OCI-LY3 (cell line): Measurements from ENCODE around the gene GJC2.

Experiments
- H2AFZ ChIP-seq: fragments of 200-600, 300-600 bp; shearing (Covaris generic); 2 replicates; pipeline ENCODE4 v1.6.0; 2014; ENCODE audit warnings: antibody characterized with exemption, low read depth, low read length
- H3K27ac ChIP-seq: fragments of 200-600, 300-600 bp; sonication (generic); 2 replicates; pipeline ENCODE4 v1.5.1; 2014; ENCODE audit warnings: mild to moderate bottlenecking, low read length, moderate library complexity, mixed read lengths
- H3K27me3 ChIP-seq: fragments of 200-600, 300-600 bp; sonication (generic); 2 replicates; pipeline ENCODE4 v1.6.1; 2014; ENCODE audit warnings: low read depth, low read length, mixed read lengths
- H3K36me3 ChIP-seq: fragments of 200-600, 300-600 bp; sonication (generic); replicated peaks from 2 replicates; pipeline ENCODE3; 2014; ENCODE audit warnings: low read depth, low read length, mixed read lengths
- H3K4me1 ChIP-seq: fragments of 300-600, 200-600 bp; sonication (generic); 2 replicates; pipeline ENCODE4 v1.6.1; 2014; ENCODE audit warnings: low read length, mixed read lengths
- H3K4me2 ChIP-seq: fragments of 200-600, 300-600 bp; sonication (generic); 2 replicates; pipeline ENCODE4 v1.6.1; 2014; ENCODE audit warnings: low read length, mixed read lengths
- H3K4me3 ChIP-seq: fragments of 300-600, 200-600 bp; sonication (generic); 2 replicates; pipeline ENCODE4 v1.5.1; 2014; ENCODE audit warnings: antibody characterized with exemption, mild to moderate bottlenecking, low read length, moderate library complexity
- H3K79me2 ChIP-seq: fragments of 300-600, 200-600 bp; shearing (Covaris generic); 2 replicates; pipeline ENCODE4 v1.6.1; 2014; ENCODE audit warnings: mild to moderate bottlenecking, low read length, mixed read lengths
- H3K9ac ChIP-seq: fragments of 300-600, 200-600 bp; shearing (Covaris generic); 2 replicates; pipeline ENCODE4 v1.6.0; 2014; ENCODE audit warnings: mild to moderate bottlenecking, low read length, moderate library complexity
- H3K9me3 ChIP-seq: fragments of 200-600, 300-600 bp; shearing (Covaris generic); 2 replicates; pipeline ENCODE4 v1.6.1; 2014; ENCODE audit warnings: low read length, mixed read lengths; ENCODE audit not compliant: insufficient read depth
- H4K20me1 ChIP-seq: fragments of 200-600, 300-600 bp; sonication (generic); 2 replicates; pipeline ENCODE4 v1.6.1; 2016; ENCODE audit warnings: low read length, mixed read lengths; ENCODE audit not compliant: insufficient read depth
- CTCF ChIP-seq: fragments of 200-600, 300-600 bp; sonication (generic); IDR thresholded peaks from 2 replicates; pipeline ENCODE4 v1.5.1; 2014; ENCODE audit warnings: antibody characterized with exemption, low read length, low read depth
- EZH2phosphoT487 ChIP-seq: fragments of 200-600 bp; shearing (Covaris generic); IDR thresholded peaks from 2 replicates; pipeline ENCODE4 v1.6.1; 2018; ENCODE audit warnings: antibody characterized with exemption, mixed run types, low read depth

GJC2 gene

GRCh38 chr1:228117335-228117734 lies 32.4 kb upstream of the GJC2 start:
- Histone ChIP-seq H3K9ac (no peak overlapping the region), H3K4me3 (no peak overlapping the region), H3K79me2 (no peaks in the 10 kb centered on the region), H3K36me3 (no peaks in the 10 kb centered on the region), H3K4me1 (peaks cover 5% of the 10 kb centered on the region; the same call in 1 of the 2 replicates), H3K27me3 (no peaks in the 10 kb centered on the region), H3K27ac (no peak overlapping the region), H3K4me2 (no peak overlapping the region), H2AFZ (no peak overlapping the region), H3K9me3 (peaks cover 14% of the 10 kb centered on the region; the same call in 1 of the 2 replicates), H4K20me1 (no peaks in the 10 kb centered on the region)
- TF ChIP-seq EZH2phosphoT487, result no peak
- TF ChIP-seq CTCF, result no peak

- TF ChIP-seq EZH2phosphoT487, result no peak
- TF ChIP-seq CTCF, result no peak
- no peak overlapping the region for H3K9ac ChIP-seq
- no peak overlapping the region for H3K4me2 ChIP-seq
- no peaks in the 10 kb centered on the region for H3K36me3 ChIP-seq
- H3K27ac ChIP-seq, result no peak overlapping the region
- no peak overlapping the region for H3K4me3 ChIP-seq
- H3K4me1 ChIP-seq, result peaks cover 5% of the 10 kb centered on the region; the same call in 1 of the 2 replicates
- no peaks in the 10 kb centered on the region for H4K20me1 ChIP-seq
- no peaks in the 10 kb centered on the region for H3K79me2 ChIP-seq
- peaks cover 14% of the 10 kb centered on the region; the same call in 1 of the 2 replicates for H3K9me3 ChIP-seq
- no peak overlapping the region for H2AFZ ChIP-seq
- no peaks in the 10 kb centered on the region for H3K27me3 ChIP-seq
Observed at GRCh38 chr1:228118040-228118439, 31.7 kb upstream of the GJC2 start.

- TF ChIP-seq CTCF, result no peak
- TF ChIP-seq EZH2phosphoT487, result no peak
- no peak overlapping the region for H3K4me2 ChIP-seq
- H3K4me1 ChIP-seq, result peaks cover 5% of the 10 kb centered on the region; the same call in 1 of the 2 replicates
- H3K79me2 ChIP-seq, result no peaks in the 10 kb centered on the region
- no peak overlapping the region for H3K9ac ChIP-seq
- H3K4me3 ChIP-seq, result no peak overlapping the region
- H3K36me3 ChIP-seq, result no peaks in the 10 kb centered on the region
- H3K9me3 ChIP-seq, result peaks cover 14% of the 10 kb centered on the region; the same call in 1 of the 2 replicates
- no peak overlapping the region for H2AFZ ChIP-seq
- no peak overlapping the region for H3K27ac ChIP-seq
- H3K27me3 ChIP-seq, result no peaks in the 10 kb centered on the region; the same call in 1 of the 2 replicates
- H4K20me1 ChIP-seq, result no peaks in the 10 kb centered on the region
Observed at GRCh38 chr1:228120351-228120750, 29.4 kb upstream of the GJC2 start.

GRCh38 chr1:228120857-228121489 lies 28.8 kb upstream of the GJC2 start:
- H2AFZ ChIP-seq, result no peak overlapping the region
- no peak overlapping the region for H3K4me3 ChIP-seq
- no peak overlapping the region for H3K4me2 ChIP-seq
- no peak for TF ChIP-seq CTCF
- no peak for TF ChIP-seq EZH2phosphoT487
- H3K27me3 ChIP-seq, result no peaks in the 10 kb centered on the region; the same call in 1 of the 2 replicates
- no peak overlapping the region for H3K9ac ChIP-seq
- peaks cover 5% of the 10 kb centered on the region; the same call in 1 of the 2 replicates for H3K4me1 ChIP-seq
- peaks cover 14% of the 10 kb centered on the region; the same call in 1 of the 2 replicates for H3K9me3 ChIP-seq
- no peaks in the 10 kb centered on the region for H3K36me3 ChIP-seq
- no peaks in the 10 kb centered on the region for H3K79me2 ChIP-seq
- H3K27ac ChIP-seq, result no peak overlapping the region
- H4K20me1 ChIP-seq, result no peaks in the 10 kb centered on the region
